GM21717 (cell line): ENCODE measurements around the gene PTCH2.
A peak's percentile ranks its signal among the peaks of the same experiment; 100 is the strongest.
"Not testable (repeated sequence)": the region's sequence is repeated elsewhere in the genome, so short reads cannot be mapped to it uniquely, and the experiment has no call there.

Experiments used
- ATAC-seq: cut with Tn5 transposase; IDR thresholded peaks from one replicate; pipeline ENCODE4 v1.9.1; 2021; ENCODE audit warnings: mild to moderate bottlenecking, moderate library complexity; ENCODE audit not compliant: unreplicated experiment

Gene PTCH2

GRCh38 chr1:44819608-44820327 is 23.3 kb downstream of the PTCH2 start:
- ATAC-seq: peak; percentile 75

GRCh38 chr1:44819196-44819607 is 23.9 kb downstream of the PTCH2 start:
- no peak for ATAC-seq

- no peak for ATAC-seq
Observed at GRCh38 chr1:44817771-44818495, 25.1 kb downstream of the PTCH2 start.

- ATAC-seq: no peak
Observed at GRCh38 chr1:44817307-44817706, 25.7 kb downstream of the PTCH2 start.

GRCh38 chr1:44815926-44816325 is 27.1 kb downstream of the PTCH2 start:
- ATAC-seq: not testable (repeated sequence)

GRCh38 chr1:44812822-44813543 is 30.1 kb downstream of the PTCH2 start:
- no peak for ATAC-seq

GRCh38 chr1:44811234-44811633 is 31.8 kb downstream of the PTCH2 start:
- no peak for ATAC-seq

- ATAC-seq: not testable (repeated sequence)
Observed at GRCh38 chr1:44810762-44811105, 32.3 kb downstream of the PTCH2 start.

GRCh38 chr1:44810101-44810761 is 32.8 kb downstream of the PTCH2 start:
- no peak for ATAC-seq

- ATAC-seq: peak; percentile 41
Observed at GRCh38 chr1:44808938-44809917, 33.8 kb downstream of the PTCH2 start.

GRCh38 chr1:44808063-44808937 is 34.8 kb downstream of the PTCH2 start, which contains the start of gene BTBD19:
BTBD19 (plus strand) TSS chr1:44808523; CDS start chr1:44808821, 298 bp downstream.
- ATAC-seq: peak; percentile 17

GRCh38 chr1:44807364-44808062 is 35.5 kb downstream of the PTCH2 start:
- peak; percentile 26 for ATAC-seq

GRCh38 chr1:44806704-44807363 is 36.2 kb downstream of the PTCH2 start, which contains the start of gene DYNLT4:
DYNLT4 (minus strand) TSS chr1:44807351; CDS start chr1:44806668, 683 bp downstream.
- no peak for ATAC-seq

GRCh38 chr1:44806025-44806703 is 36.9 kb downstream of the PTCH2 start:
- ATAC-seq: no peak

- no peak for ATAC-seq
Observed at GRCh38 chr1:44805311-44806024, 37.6 kb downstream of the PTCH2 start.

GRCh38 chr1:44803312-44804095 is 39.5 kb downstream of the PTCH2 start:
- ATAC-seq: no peak
